CD4-positive, alpha-beta T cell (primary cell): ENCODE results near the gene PRRC2B. TPM values are rescaled to one million over a fixed set of nuclear protein-coding genes. Genes with fewer than 3 reads are reported as not detected.

Experiments
- ATAC-seq: fragments of 200-7000 bp; cut with Tn5 transposase; one replicate; pipeline ENCODE4 v1.10.0; 2022; ENCODE audit warnings: mild to moderate bottlenecking; ENCODE audit not compliant: poor library complexity
- CTCF ChIA-PET: fragments of 350-600 bp; sonication (Branson Sonifier 250); formaldehyde crosslinking; loops from one replicate; lab custom pipeline; 2021; ENCODE audit warnings: antibody characterized with exemption, inconsistent platforms; lab: Charles Lee
- POLR2A ChIA-PET: fragments of 350-600 bp; sonication (Branson Sonifier 250); formaldehyde crosslinking; loops from one replicate; lab custom pipeline; 2021; ENCODE audit warnings: antibody characterized with exemption, inconsistent platforms; lab: Charles Lee
- DNase-seq, 14 experiments: peaks; one replicate each; pipeline ENCODE4 v3.0.0-alpha.2; 2013 to 2020; ENCODE audit warnings: mixed read lengths in 2 of 14
- H3K27ac ChIP-seq, 2 donors: one replicate each; pipeline versions ENCODE4 v1.5.1 to v1.7.0; 2013; ENCODE audit warnings: low read length in 2 of 2, low read depth in 1 of 2, mild to moderate bottlenecking in 1 of 2
- H3K27me3 ChIP-seq, 2 experiments: 1 replicate in 1 of 2; 2 replicates in 1 of 2; pipeline versions ENCODE4 v1.6.1 to v1.7.0; 2013; ENCODE audit warnings: low read length in 2 of 2, control low read depth in 1 of 2, mild to moderate bottlenecking in 1 of 2, moderate library complexity in 1 of 2; ENCODE audit not compliant: insufficient read depth in 2 of 2, control insufficient read depth in 1 of 2
- H3K36me3 ChIP-seq: one replicate; pipeline ENCODE4 v1.6.1; 2013; ENCODE audit warnings: low read length, control low read depth; ENCODE audit not compliant: insufficient read depth
- H3K4me1 ChIP-seq: one replicate; pipeline ENCODE4 v1.6.1; 2013; ENCODE audit warnings: low read length, control low read depth; ENCODE audit not compliant: insufficient read depth
- H3K4me3 ChIP-seq: one replicate; pipeline ENCODE4 v1.5.1; 2013; ENCODE audit warnings: mild to moderate bottlenecking, low read length, moderate library complexity
- H3K9me3 ChIP-seq, 2 experiments: 1 replicate in 1 of 2; 2 replicates in 1 of 2; pipeline versions ENCODE4 v1.6.1 to v1.7.0; 2013; ENCODE audit warnings: low read length in 2 of 2, mild to moderate bottlenecking in 2 of 2, control low read depth in 1 of 2, moderate library complexity in 1 of 2; ENCODE audit not compliant: control insufficient read depth in 1 of 2, insufficient read depth in 1 of 2
- H3K27ac Mint-ChIP-seq: one replicate; pipeline ENCODE4 v1.8.0; 2020; ENCODE audit warnings: mixed read lengths
- H3K27me3 Mint-ChIP-seq: one replicate; pipeline ENCODE4 v1.8.0; 2021; ENCODE audit warnings: mixed read lengths
- H3K36me3 Mint-ChIP-seq: one replicate; pipeline ENCODE4 v1.8.0; 2021; ENCODE audit warnings: low read depth, mixed read lengths
- H3K4me1 Mint-ChIP-seq: one replicate; pipeline ENCODE4 v1.8.0; 2021; ENCODE audit warnings: low read depth, mixed read lengths
- H3K4me3 Mint-ChIP-seq: one replicate; pipeline ENCODE4 v1.8.0; 2020; ENCODE audit warnings: mild to moderate bottlenecking, mixed read lengths
- H3K9me3 Mint-ChIP-seq: one replicate; pipeline ENCODE4 v1.8.0; 2020; ENCODE audit warnings: mixed read lengths
- CTCF ChIP-seq: fragments of 200-600 bp; IDR thresholded peaks from one replicate; pipeline ENCODE4 v1.8.0; 2022; ENCODE audit warnings: antibody characterized with exemption, mild to moderate bottlenecking
- intact Hi-C, 2 experiments: fragments of 100-400 bp; cut with DNase I in 1 of 2; cut with micrococcal nuclease in 1 of 2; formaldehyde crosslinking; loops; one replicate each; pipeline versions ENCODE4 v1.15.1 to v1.9.0; 2023 to 2025; cut with DNase I, micrococcal nuclease
- total RNA-seq, 174 experiments: library from RNA in 2 of 174; stranded (reverse) in 2 of 174; gene quantifications; one replicate each; pipeline ENCODE4 v1.2.3 and lab custom pipeline; 2021 to 2026

The PRRC2B gene
- total RNA-seq, 2 experiments from 2014 or later, result 256 to 268 TPM

GRCh38 chr9:131433302-131433854 is 39.5 kb downstream of the PRRC2B start:
- intact Hi-C loops, result loop anchor here in 1 of 2 experiments (5.0 kb wide), 1 partner anchor 41 kb away; the partner anchor contains the start of gene PRRC2B
- ChIA-PET POLR2A (interaction anchor here (0.6 kb wide), 1 partner anchor 10 kb away, joined by 4 read pairs; no protein-coding TSS in a partner anchor), CTCF (interaction anchor here (1.8 kb wide), 1 partner anchor 97 kb away, joined by 4 read pairs; no protein-coding TSS in a partner anchor)
- H3K4me1 Mint-ChIP-seq, result peaks cover 34% of the 10 kb centered on the region
- DNase-seq (peak in 1 of 14 experiments; percentile 17), ATAC-seq (no peak)
- H3K27ac Mint-ChIP-seq, result no peak overlapping the region
- peaks cover 88% of the 10 kb centered on the region for H3K36me3 Mint-ChIP-seq
- H3K4me1 ChIP-seq, result peaks cover 22% of the 10 kb centered on the region
- TF ChIP-seq CTCF, result no peak
- no peak overlapping the region for H3K27ac ChIP-seq
- H3K4me3 Mint-ChIP-seq, result no peak overlapping the region
- H3K36me3 ChIP-seq, result peaks cover 76% of the 10 kb centered on the region
- H3K27me3 Mint-ChIP-seq, result no peaks in the 10 kb centered on the region
- H3K27me3 ChIP-seq, result no peaks in the 10 kb centered on the region
- no peak overlapping the region for H3K4me3 ChIP-seq
- no peaks in the 10 kb centered on the region for H3K9me3 Mint-ChIP-seq
- H3K9me3 ChIP-seq, result no peaks in the 10 kb centered on the region

GRCh38 chr9:131434673-131435072 is 40.8 kb downstream of the PRRC2B start:
- Mint-ChIP-seq H3K36me3 (peaks cover 93% of the 10 kb centered on the region), H3K4me1 (peaks cover 30% of the 10 kb centered on the region), H3K27ac (no peak overlapping the region), H3K4me3 (no peak overlapping the region), H3K27me3 (no peaks in the 10 kb centered on the region), H3K9me3 (no peaks in the 10 kb centered on the region)
- Histone ChIP-seq H3K27ac (no peak overlapping the region), H3K9me3 (no peaks in the 10 kb centered on the region), H3K36me3 (peaks cover 87% of the 10 kb centered on the region), H3K27me3 (no peaks in the 10 kb centered on the region), H3K4me3 (no peak overlapping the region), H3K4me1 (peaks cover 9% of the 10 kb centered on the region)
- CTCF ChIA-PET, result interaction anchor here (0.7 kb wide), 1 partner anchor 218 kb away, joined by 3 read pairs; no protein-coding TSS in a partner anchor
- POLR2A ChIA-PET, result interaction anchor here (0.9 kb wide), 1 partner anchor 62 kb away, joined by 3 read pairs; no protein-coding TSS in a partner anchor
- intact Hi-C loops, result loop anchor here in 1 of 2 experiments (5.0 kb wide), 1 partner anchor 42 kb away; the partner anchor contains the start of gene PRRC2B
- no peak for TF ChIP-seq CTCF
- no peak for ATAC-seq
- no peak for DNase-seq

- H3K36me3 ChIP-seq, result peaks cover 91% of the 10 kb centered on the region
- ChIA-PET POLR2A (no interaction called here), CTCF (no interaction called here)
- no peaks in the 10 kb centered on the region for H3K27me3 Mint-ChIP-seq
- peaks cover 3% of the 10 kb centered on the region for H3K4me1 ChIP-seq
- H3K27me3 ChIP-seq, result no peaks in the 10 kb centered on the region
- DNase-seq (no peak), ATAC-seq (no peak)
- H3K4me3 Mint-ChIP-seq, result no peak overlapping the region
- no peak overlapping the region for H3K27ac ChIP-seq
- H3K4me3 ChIP-seq, result no peak overlapping the region
- no peaks in the 10 kb centered on the region for H3K9me3 Mint-ChIP-seq
- H3K4me1 Mint-ChIP-seq, result peaks cover 22% of the 10 kb centered on the region
- no peak overlapping the region for H3K27ac Mint-ChIP-seq
- no peaks in the 10 kb centered on the region for H3K9me3 ChIP-seq
- intact Hi-C loops, result no loop called here
- peaks cover 96% of the 10 kb centered on the region for H3K36me3 Mint-ChIP-seq
- TF ChIP-seq CTCF, result no peak
Observed at GRCh38 chr9:131436376-131436775, 42.5 kb downstream of the PRRC2B start.
